GM12878 (cell line): ENCODE data around the gene CTR9. TPM values are rescaled to one million over a fixed set of nuclear protein-coding genes. Genes with fewer than 3 reads are reported as not detected.

Experiments used
- ATAC-seq: fragments of 200-7000 bp; cut with Tn5 transposase; 3 replicates; pipeline ENCODE4 v1.9.1; 2020; ENCODE audit warnings: mild to moderate bottlenecking, moderate library complexity
- BruUV-seq: library from RNA; stranded (reverse); fragments of 400-500 nt; replicated peaks from 2 replicates; lab custom pipeline; 2021; lab: Mats Ljungman, UMichigan
- CTCF ChIA-PET: fragments of 300-600 bp; sonication (Branson Sonifier 250); formaldehyde crosslinking; extraction: SDS; loops from one replicate; lab custom pipeline; 2021; ENCODE audit warnings: inconsistent platforms; lab: Yijun Ruan, JAX
- POLR2A ChIA-PET: fragments of 350-600 bp; formaldehyde crosslinking; extraction: SDS; loops from one replicate; lab custom pipeline; 2021; ENCODE audit warnings: inconsistent platforms; lab: Charles Lee
- RAD21 ChIA-PET: fragments of 300-600 bp; sonication (Branson Sonifier 250); formaldehyde crosslinking; loops from one replicate; lab custom pipeline; 2023; ENCODE audit warnings: antibody characterized with exemption; ENCODE audit not compliant: unreplicated experiment; lab: Charles Lee
- SMC1A ChIA-PET: fragments of 300-600 bp; sonication (Branson Sonifier 250); formaldehyde crosslinking; loops from one replicate; lab custom pipeline; 2023; ENCODE audit not compliant: unreplicated experiment, uncharacterized antibody; lab: Charles Lee
- DNase-seq: peaks from one replicate; pipeline ENCODE4 v3.0.0-alpha.2; 2011; ENCODE audit warnings: low read depth, low spot score
- FAIRE-seq: peaks from 3 replicates; lab custom pipeline; 2011; peaks lifted over from hg19 to GRCh38; lab: Jason Lieb, UNC
- H2AFZ ChIP-seq: 2 replicates; pipeline ENCODE4 v1.6.0; 2011; ENCODE audit warnings: low read depth, low read length, control low read depth; ENCODE audit not compliant: control insufficient read depth
- H3K27ac ChIP-seq: 2 replicates; pipeline ENCODE4 v1.5.1; 2011; ENCODE audit warnings: control low read depth; ENCODE audit not compliant: control insufficient read depth, insufficient read depth
- H3K27me3 ChIP-seq, 2 experiments: replicated peaks in 1 of 2; 2 replicates each; pipeline versions ENCODE4 v1.6.0 to v1.6.1; 2011; ENCODE audit warnings: low read length in 1 of 2; ENCODE audit not compliant: control insufficient read depth in 2 of 2, insufficient read depth in 2 of 2
- H3K36me3 ChIP-seq, 2 experiments: 2 replicates each; pipeline ENCODE4 v1.5.1; 2011; ENCODE audit warnings: low read length in 1 of 2; ENCODE audit not compliant: control insufficient read depth in 2 of 2, insufficient read depth in 2 of 2
- H3K4me1 ChIP-seq: 2 replicates; pipeline ENCODE4 v1.6.1; 2011; ENCODE audit warnings: mild to moderate bottlenecking, low read length, moderate library complexity, mixed read lengths; ENCODE audit not compliant: control insufficient read depth, insufficient read depth
- H3K4me2 ChIP-seq: 2 replicates; pipeline ENCODE4 v1.6.0; 2011; ENCODE audit warnings: control low read depth; ENCODE audit not compliant: control insufficient read depth, insufficient read depth
- H3K4me3 ChIP-seq: fragments of 200-600 bp; sonication (generic); 2 replicates; pipeline ENCODE4 v1.5.1; 2016
- H3K79me2 ChIP-seq: 2 replicates; pipeline ENCODE4 v1.6.0; 2011; ENCODE audit warnings: low read length; ENCODE audit not compliant: control insufficient read depth, insufficient read depth
- H3K9ac ChIP-seq: 2 replicates; pipeline ENCODE4 v1.8.0; 2011; ENCODE audit warnings: low read length, control low read depth, mixed read lengths; ENCODE audit not compliant: control insufficient read depth, insufficient read depth
- H3K9me3 ChIP-seq: replicated peaks from 3 replicates; pipeline ENCODE4 v1.5.1; 2011; ENCODE audit warnings: mild to moderate bottlenecking, low read length; ENCODE audit not compliant: control insufficient read depth, insufficient read depth
- H4K20me1 ChIP-seq: 2 replicates; pipeline ENCODE4 v1.6.0; 2011; ENCODE audit not compliant: control insufficient read depth, insufficient read depth
- CHD2 ChIP-seq: IDR thresholded peaks from 2 replicates; pipeline ENCODE4 v1.6.1; 2011; ENCODE audit warnings: low read depth, low read length, improper control_type of control experiment, borderline replicate concordance
- KLF5 ChIP-seq: fragments of 450-650 bp; IDR thresholded peaks from 2 replicates; pipeline ENCODE4 v1.6.1; 2014; ENCODE audit warnings: mild to moderate bottlenecking; ENCODE audit not compliant: partially characterized antibody
- NFXL1 ChIP-seq: fragments of 450-650 bp; IDR thresholded peaks from 2 replicates; pipeline ENCODE4 v1.6.1; 2017; ENCODE audit warnings: antibody characterized with exemption, mild to moderate bottlenecking, borderline replicate concordance
- NKRF ChIP-seq: fragments of 450-650 bp; conservative IDR thresholded peaks from 2 replicates; pipeline ENCODE4 v1.6.1; 2017; ENCODE audit warnings: mild to moderate bottlenecking, moderate library complexity
- PKNOX1 ChIP-seq: fragments of 450-650 bp; IDR thresholded peaks from 2 replicates; pipeline ENCODE4 v1.6.1; 2016; ENCODE audit warnings: mild to moderate bottlenecking
- POLR2A ChIP-seq: IDR thresholded peaks from 2 replicates; pipeline ENCODE4 v1.6.1; 2011; ENCODE audit warnings: low read depth, mild to moderate bottlenecking, low read length
- POLR2AphosphoS5 ChIP-seq: IDR thresholded peaks from 2 replicates; pipeline ENCODE4 v1.6.1; 2011; ENCODE audit warnings: mild to moderate bottlenecking, low read length, inconsistent platforms
- RAD51 ChIP-seq: fragments of 450-650 bp; IDR thresholded peaks from 2 replicates; pipeline ENCODE4 v1.6.1; 2016; ENCODE audit warnings: moderate library complexity, mild to moderate bottlenecking, inconsistent platforms
- ZNF24 ChIP-seq: fragments of 450-650 bp; IDR thresholded peaks from 2 replicates; pipeline ENCODE4 v1.6.1; 2017; ENCODE audit warnings: antibody characterized with exemption, mild to moderate bottlenecking
- WGBS: methylation state at CpG from one replicate; pipeline ENCODE4 v1.1.6; 2016; ENCODE audit warnings: low lambda C conversion rate; ENCODE audit not compliant: insufficient replicate concordance, insufficient coverage; ENCODE audit errors: missing lambda C conversion rate; 5-methylcytosine and 5-hydroxymethylcytosine counted together
- in situ Hi-C: fragments of 300-500 bp; cut with MboI; formaldehyde crosslinking; loops from 9 replicates; pipeline ENCODE4 v1.14.3; 2018; ENCODE audit warnings: mixed read lengths
- intact Hi-C: fragments of 100-400 bp; cut with micrococcal nuclease; formaldehyde crosslinking; loops from one replicate; pipeline ENCODE4 v1.14.2; 2022; ENCODE audit not compliant: unreplicated experiment
- polyA plus RNA-seq, 11 experiments: library from polyadenylated mRNA; depleted of rRNA in 4 of 11; unstranded in 6 of 11; stranded (reverse) in 5 of 11; fragments of >200 nt; fragmentation: Nextera tagmentation in 4 of 11; fragmentation: Illumina TruSeq in 1 of 11; extraction: Ambion mirVana in 4 of 11; extraction: Trizol in 1 of 11; gene quantifications; 1 replicate in 1 of 11; 2 replicates in 10 of 11; pipeline versions ENCODE4 v1.2.1 to v1.2.3, GENCODE V29; 2011 to 2016; ENCODE audit warnings: inconsistent platforms in 2 of 11, missing spikeins in 2 of 11, low read depth in 1 of 11
- total RNA-seq, 4 experiments: library from RNA; depleted of rRNA in 3 of 4; stranded (reverse); fragments of >200 nt in 3 of 4; fragmentation: Illumina TruSeq in 1 of 4; extraction: Trizol in 1 of 4; gene quantifications; 2 replicates each; pipeline versions ENCODE4 v1.2.1 to v1.2.3, GENCODE V29; 2013 to 2021

Gene CTR9
- total and polyA plus RNA-seq, 10 of the 15 experiments (the other 5 are each of a cell fraction or from before 2014, with no cell fraction given): 13.9 to 54.9 (median 28.9) TPM

GRCh38 chr11:10749476-10749875 lies 1.6 kb upstream of the CTR9 start:
- Histone ChIP-seq H3K27me3 (no peaks in the 10 kb centered on the region), H3K4me2 (no peak overlapping the region), H3K9ac (no peak overlapping the region), H3K36me3 (peaks cover 0 to 5% of the 10 kb centered on the region in 2 experiments; a peak in 1 of 4 replicates), H4K20me1 (no peaks in the 10 kb centered on the region), H3K4me3 (no peak overlapping the region), H2AFZ (no peak overlapping the region), H3K4me1 (peaks cover 3% of the 10 kb centered on the region; the same call in 1 of the 2 replicates), H3K79me2 (peaks cover 21% of the 10 kb centered on the region), H3K9me3 (no peaks in the 10 kb centered on the region), H3K27ac (no peak overlapping the region)
- RAD21 ChIA-PET: no interaction called here
- no peak for TF ChIP-seq ZNF24
- no peak for TF ChIP-seq NKRF
- TF ChIP-seq KLF5: no peak
- no peak for TF ChIP-seq NFXL1
- TF ChIP-seq CHD2: no peak
- TF ChIP-seq RAD51: peak; percentile 31; the same call in 1 of the 2 replicates
- no peak for TF ChIP-seq POLR2A
- no peak for TF ChIP-seq PKNOX1
- no peak for TF ChIP-seq POLR2AphosphoS5
- no peak for ATAC-seq
- FAIRE-seq: no peak
- CTCF ChIA-PET: no interaction called here
- in situ Hi-C loops (no loop called here), intact Hi-C loops (no loop called here)
- WGBS: 66% methylated on average over 2 of the region's 2 CpGs
- BruUV-seq: no TSS peak
- SMC1A ChIA-PET: no interaction called here
- POLR2A ChIA-PET: no interaction called here
- no peak for DNase-seq
